ENCODE measurements around the gene IL2RG.

DNA sequence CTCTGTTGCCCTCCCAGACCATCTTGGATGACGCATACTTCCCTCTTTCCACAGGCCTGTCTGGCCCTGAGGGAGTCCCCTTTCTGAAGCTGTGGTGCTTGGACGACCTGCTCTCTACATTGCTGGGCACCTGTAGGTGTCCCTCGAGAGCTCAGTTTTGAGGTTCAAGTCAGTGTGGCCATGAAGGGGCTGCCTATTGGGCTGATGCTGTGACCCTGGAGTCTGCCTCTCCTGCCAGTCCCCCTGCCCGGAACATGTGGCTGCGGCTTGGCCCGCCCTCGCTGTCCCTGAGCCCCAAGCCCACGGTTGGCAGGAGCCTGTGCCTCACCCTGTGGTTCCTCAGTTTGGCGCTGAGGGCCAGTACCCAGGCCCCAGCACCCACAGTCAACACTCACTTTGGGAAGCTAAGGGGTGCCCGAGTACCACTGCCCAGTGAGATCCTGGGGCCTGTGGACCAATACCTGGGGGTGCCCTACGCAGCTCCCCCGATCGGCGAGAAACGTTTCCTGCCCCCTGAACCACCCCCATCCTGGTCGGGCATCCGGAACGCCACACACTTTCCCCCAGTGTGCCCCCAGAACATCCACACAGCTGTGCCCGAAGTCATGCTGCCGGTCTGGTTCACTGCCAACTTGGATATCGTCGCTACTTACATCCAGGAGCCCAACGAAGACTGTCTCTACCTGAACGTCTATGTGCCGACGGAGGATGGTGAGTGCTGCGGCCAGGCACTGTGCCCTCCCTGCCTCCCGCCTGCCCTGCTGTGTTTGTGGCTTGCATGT, 36.3 kb upstream of the IL2RG start:
- no peak for TF ChIP-seq GATA2 (IDR thresholded peaks at IDR 0.05; ENCODE audit: low read depth, low read length)
- no peak for TF ChIP-seq GATA3 (IDR thresholded peaks at IDR 0.05; ENCODE audit: low read depth, low read length)

All from SH-SY5Y (cell line).